ENCODE results near the gene PITHD1.

DNA sequence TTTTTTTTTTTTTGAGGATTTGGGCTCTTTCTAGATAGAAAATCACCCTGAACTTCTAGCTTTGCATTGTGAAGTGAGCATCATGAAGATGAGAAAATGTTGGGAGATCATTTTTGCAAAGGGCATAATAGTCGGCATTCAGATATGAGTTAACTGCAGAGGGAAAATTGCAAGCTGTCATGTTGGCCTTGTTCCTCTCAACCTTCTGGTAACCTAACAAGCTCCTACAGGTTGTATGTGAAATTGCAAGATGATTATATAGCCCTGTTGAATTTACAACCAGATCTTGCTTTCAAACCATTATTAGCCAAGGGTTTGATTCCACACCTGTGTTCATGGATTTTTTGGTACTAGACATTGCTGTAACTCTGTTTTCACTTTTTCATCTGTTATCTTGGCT is 32.7 kb upstream of the PITHD1 start:
- TF ChIP-seq, protein P1, sequence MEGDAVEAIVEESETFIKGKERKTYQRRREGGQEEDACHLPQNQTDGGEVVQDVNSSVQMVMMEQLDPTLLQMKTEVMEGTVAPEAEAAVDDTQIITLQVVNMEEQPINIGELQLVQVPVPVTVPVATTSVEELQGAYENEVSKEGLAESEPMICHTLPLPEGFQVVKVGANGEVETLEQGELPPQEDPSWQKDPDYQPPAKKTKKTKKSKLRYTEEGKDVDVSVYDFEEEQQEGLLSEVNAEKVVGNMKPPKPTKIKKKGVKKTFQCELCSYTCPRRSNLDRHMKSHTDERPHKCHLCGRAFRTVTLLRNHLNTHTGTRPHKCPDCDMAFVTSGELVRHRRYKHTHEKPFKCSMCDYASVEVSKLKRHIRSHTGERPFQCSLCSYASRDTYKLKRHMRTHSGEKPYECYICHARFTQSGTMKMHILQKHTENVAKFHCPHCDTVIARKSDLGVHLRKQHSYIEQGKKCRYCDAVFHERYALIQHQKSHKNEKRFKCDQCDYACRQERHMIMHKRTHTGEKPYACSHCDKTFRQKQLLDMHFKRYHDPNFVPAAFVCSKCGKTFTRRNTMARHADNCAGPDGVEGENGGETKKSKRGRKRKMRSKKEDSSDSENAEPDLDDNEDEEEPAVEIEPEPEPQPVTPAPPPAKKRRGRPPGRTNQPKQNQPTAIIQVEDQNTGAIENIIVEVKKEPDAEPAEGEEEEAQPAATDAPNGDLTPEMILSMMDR (IDR thresholded peaks at IDR 0.05), result peak in 4 of 6 experiments; percentile 15 to 49 (median 40)
- no peak for TF ChIP-seq POLR2A (IDR thresholded peaks at IDR 0.05)

All from upper lobe of left lung (tissue), 4 donors.